Hepatocyte (in vitro differentiated cells): Measurements from ENCODE around the gene TMEM178A. TPM values are rescaled to one million over a fixed set of nuclear protein-coding genes. Genes with fewer than 3 reads are reported as not detected.

Experiments
- DNase-seq: peaks from one replicate; pipeline ENCODE4 v3.0.0-alpha.2; 2016; ENCODE audit warnings: low spot score
- H2AFZ ChIP-seq: fragments of 200-600 bp; sonication (generic); 2 replicates; pipeline ENCODE4 v1.6.0; 2016; ENCODE audit warnings: antibody characterized with exemption, mild to moderate bottlenecking
- H3K27ac ChIP-seq: fragments of 200-600 bp; sonication (generic); 2 replicates; pipeline ENCODE4 v1.5.1; 2016; ENCODE audit warnings: mild to moderate bottlenecking
- H3K27me3 ChIP-seq: fragments of 200-600 bp; sonication (generic); 2 replicates; pipeline ENCODE4 v1.6.1; 2016
- H3K36me3 ChIP-seq: fragments of 200-600 bp; sonication (generic); replicated peaks from 2 replicates; pipeline ENCODE4 v1.5.1; 2016; ENCODE audit warnings: low read depth; ENCODE audit not compliant: insufficient read depth
- H3K4me1 ChIP-seq: fragments of 200-600 bp; sonication (generic); 2 replicates; pipeline ENCODE4 v1.5.1; 2016; ENCODE audit warnings: mild to moderate bottlenecking, moderate library complexity; ENCODE audit not compliant: insufficient read depth
- H3K4me2 ChIP-seq: fragments of 200-600 bp; sonication (generic); 2 replicates; pipeline ENCODE4 v1.6.0; 2016
- H3K4me3 ChIP-seq: fragments of 200-600 bp; sonication (generic); 2 replicates; pipeline ENCODE4 v1.5.1; 2016; ENCODE audit warnings: mild to moderate bottlenecking
- H3K79me2 ChIP-seq: fragments of 200-600 bp; sonication (generic); 2 replicates; pipeline ENCODE4 v1.6.0; 2017; ENCODE audit warnings: mild to moderate bottlenecking
- H3K9me2 ChIP-seq: fragments of 200-600 bp; sonication (generic); replicated peaks from 2 replicates; pipeline ENCODE4 v1.6.0; 2017; ENCODE audit warnings: mild to moderate bottlenecking; ENCODE audit not compliant: insufficient read depth
- H3K9me3 ChIP-seq: fragments of 200-600 bp; sonication (generic); 2 replicates; pipeline ENCODE4 v1.5.1; 2016; ENCODE audit warnings: low read depth, mild to moderate bottlenecking
- H4K20me1 ChIP-seq: fragments of 200-600 bp; sonication (generic); 2 replicates; pipeline ENCODE4 v1.6.0; 2016; ENCODE audit warnings: mild to moderate bottlenecking; ENCODE audit not compliant: insufficient read depth, poor library complexity, severe bottlenecking
- CTCF ChIP-seq: fragments of 200-600 bp; sonication (generic); IDR thresholded peaks from 2 replicates; pipeline ENCODE4 v1.5.1; 2016; ENCODE audit warnings: antibody characterized with exemption, mild to moderate bottlenecking; ENCODE audit not compliant: poor library complexity
- EZH2 ChIP-seq: fragments of 200-600 bp; sonication (generic); IDR thresholded peaks from 2 replicates; pipeline ENCODE4 v1.6.1; 2016; ENCODE audit warnings: antibody characterized with exemption, mild to moderate bottlenecking, borderline replicate concordance
- EZH2phosphoT487 ChIP-seq: fragments of 200-600 bp; sonication (generic); IDR thresholded peaks from one replicate; pipeline ENCODE4 v1.6.1; 2018; ENCODE audit warnings: antibody characterized with exemption, mild to moderate bottlenecking, low read depth, moderate library complexity; ENCODE audit not compliant: unreplicated experiment, severe bottlenecking
- WGBS: methylation state at CpG from one replicate; pipeline ENCODE4 v1.1.6; 2016; ENCODE audit warnings: low lambda C conversion rate; ENCODE audit errors: missing lambda C conversion rate; 5-methylcytosine and 5-hydroxymethylcytosine counted together
- polyA plus RNA-seq: library from polyadenylated mRNA; unstranded; fragments of >200 nt; fragmentation: Nextera tagmentation; extraction: Ambion mirVana; gene quantifications from 2 replicates; pipeline ENCODE4 v1.2.1, GENCODE V29; 2016
- total RNA-seq: library from RNA; depleted of rRNA; stranded (reverse); fragments of >200 nt; gene quantifications from 2 replicates; pipeline ENCODE4 v1.2.3, GENCODE V29; 2014

TMEM178A gene
- total and polyA plus RNA-seq, 2 experiments from 2014 or later: 3.9 to 6.6 TPM

DNA sequence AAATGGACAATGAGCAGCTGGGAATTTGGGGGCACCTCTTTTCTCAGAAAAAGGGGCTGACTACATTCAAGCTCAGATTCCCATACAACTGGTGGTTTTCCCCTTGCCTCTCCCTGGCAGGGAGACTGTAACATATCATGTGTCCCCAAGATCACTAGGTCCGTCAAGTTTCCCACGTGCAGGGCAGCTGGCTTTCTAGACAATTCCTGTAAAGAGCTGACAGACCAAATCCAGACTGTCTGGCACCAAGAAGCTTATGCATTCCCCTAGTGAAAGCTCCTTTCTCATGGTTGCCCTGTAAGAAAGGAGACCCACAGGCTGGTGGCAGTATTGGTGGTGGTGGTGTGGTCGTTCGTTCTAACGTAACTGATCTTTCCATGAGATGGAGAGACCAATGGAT, 64.6 kb downstream of the TMEM178A start:
- Histone ChIP-seq H3K27ac (no peak overlapping the region), H3K27me3 (no peaks in the 10 kb centered on the region), H3K36me3 (no peaks in the 10 kb centered on the region), H3K4me2 (no peak overlapping the region), H2AFZ (no peak overlapping the region), H3K9me2 (no peaks in the 10 kb centered on the region), H3K4me3 (no peak overlapping the region), H4K20me1 (no peaks in the 10 kb centered on the region), H3K79me2 (no peaks in the 10 kb centered on the region), H3K9me3 (no peaks in the 10 kb centered on the region), H3K4me1 (no peaks in the 10 kb centered on the region)
- 74% methylated on average over 5 of the region's 5 CpGs for WGBS
- DNase-seq: no peak
- TF ChIP-seq CTCF (no peak), EZH2phosphoT487 (no peak), EZH2 (no peak)

DNA sequence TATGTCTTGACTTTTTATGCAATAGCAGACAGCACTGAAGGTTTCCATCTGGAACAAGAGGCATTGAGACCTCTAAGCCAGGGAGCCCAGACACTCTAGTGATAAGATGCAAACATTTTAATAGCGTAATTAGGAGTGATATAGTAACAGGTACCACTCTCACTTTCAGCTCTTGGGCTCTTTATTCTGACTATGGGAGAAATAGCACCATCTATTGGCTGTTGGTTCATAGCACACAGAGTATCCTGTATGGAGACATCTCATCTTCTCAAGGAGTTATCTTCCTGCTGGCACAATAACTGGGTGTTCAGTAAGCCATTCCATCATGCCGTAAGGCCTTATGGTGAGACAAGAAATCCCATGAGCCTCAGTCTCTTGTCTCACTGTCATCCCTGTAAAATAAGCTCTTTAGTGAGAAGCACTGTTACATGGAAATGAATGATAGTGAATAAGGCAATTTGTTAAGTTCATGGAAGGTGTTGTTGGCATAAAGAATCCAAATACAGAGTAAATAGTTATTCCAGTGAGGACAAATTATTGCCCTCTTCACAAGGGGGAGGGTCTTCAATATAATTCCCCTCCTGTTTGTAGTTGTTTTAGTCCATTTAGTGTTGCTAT, 65.1 kb downstream of the TMEM178A start:
- no peak overlapping the region for H3K4me3 ChIP-seq
- no peak overlapping the region for H3K4me2 ChIP-seq
- H3K9me3 ChIP-seq: no peaks in the 10 kb centered on the region
- H3K79me2 ChIP-seq: no peaks in the 10 kb centered on the region
- H3K36me3 ChIP-seq: no peaks in the 10 kb centered on the region
- no peaks in the 10 kb centered on the region for H3K4me1 ChIP-seq
- WGBS: 84% methylated on average over 2 of the region's 2 CpGs
- H4K20me1 ChIP-seq: no peaks in the 10 kb centered on the region
- no peak overlapping the region for H3K27ac ChIP-seq
- no peak for TF ChIP-seq EZH2
- peak; percentile 44 for TF ChIP-seq CTCF
- DNase-seq: peak; percentile 41
- H3K9me2 ChIP-seq: no peaks in the 10 kb centered on the region
- H3K27me3 ChIP-seq: no peaks in the 10 kb centered on the region
- no peak overlapping the region for H2AFZ ChIP-seq

DNA sequence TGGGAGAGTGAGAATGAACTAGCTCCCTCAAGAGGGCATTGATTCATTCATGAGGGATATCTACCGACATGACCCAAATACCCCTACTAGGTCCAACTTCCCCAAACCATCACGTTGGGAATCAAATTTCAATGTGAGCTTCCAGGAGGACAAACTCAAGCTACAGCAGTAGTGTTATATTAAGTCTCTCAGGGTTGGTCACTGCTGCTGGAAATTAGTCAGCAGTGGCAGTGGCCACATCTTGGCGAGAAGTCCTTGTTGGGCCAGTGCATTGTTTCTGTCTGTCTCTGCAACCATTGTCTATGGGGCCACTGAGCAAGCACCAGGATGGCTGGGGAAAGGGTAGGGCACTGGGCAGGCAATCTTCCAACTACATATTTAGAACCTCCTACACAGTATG, 65.8 kb downstream of the TMEM178A start:
- Histone ChIP-seq H3K4me3 (no peak overlapping the region), H4K20me1 (no peaks in the 10 kb centered on the region), H3K27me3 (no peaks in the 10 kb centered on the region), H3K9me3 (no peaks in the 10 kb centered on the region), H3K79me2 (peaks cover under 1% of the 10 kb centered on the region), H2AFZ (no peak overlapping the region), H3K36me3 (no peaks in the 10 kb centered on the region), H3K4me2 (no peak overlapping the region), H3K4me1 (no peaks in the 10 kb centered on the region), H3K27ac (no peak overlapping the region), H3K9me2 (no peaks in the 10 kb centered on the region)
- TF ChIP-seq EZH2 (no peak), EZH2phosphoT487 (no peak), CTCF (no peak)
- DNase-seq: no peak
- 100% methylated on average over 3 of the region's 3 CpGs for WGBS

- peaks cover 3% of the 10 kb centered on the region for H3K79me2 ChIP-seq
- 100% methylated on average over 1 of the region's 1 CpG for WGBS
- H3K27ac ChIP-seq: no peak overlapping the region
Observed at GRCh38 chr2:39732482-39732881, 66.8 kb downstream of the TMEM178A start.

More at GRCh38 chr2:39732482-39732881, 66.8 kb downstream of the TMEM178A start:
- Histone ChIP-seq H3K27me3 (no peaks in the 10 kb centered on the region), H3K9me2 (no peaks in the 10 kb centered on the region), H4K20me1 (no peaks in the 10 kb centered on the region), H3K4me1 (no peaks in the 10 kb centered on the region), H3K4me3 (no peak overlapping the region), H3K9me3 (no peaks in the 10 kb centered on the region), H3K36me3 (no peaks in the 10 kb centered on the region), H2AFZ (no peak overlapping the region), H3K4me2 (no peak overlapping the region)
- TF ChIP-seq CTCF (no peak), EZH2phosphoT487 (no peak), EZH2 (no peak)
- no peak for DNase-seq
